NT2/D1 (cell line): ENCODE measurements around the gene TM4SF1.

Source experiments
- YY1 ChIP-seq: IDR thresholded peaks from 2 replicates; pipeline ENCODE4 v1.6.1; 2011; ENCODE audit not compliant: insufficient read length, insufficient read depth
- ZNF274 ChIP-seq: IDR thresholded peaks from 2 replicates; pipeline ENCODE4 v1.6.1; 2011; ENCODE audit warnings: mild to moderate bottlenecking, low read depth, low read length

- no peak for TF ChIP-seq YY1
- TF ChIP-seq ZNF274: no peak
Measured at GRCh38 chr3:149366031-149366430, 11.4 kb downstream of the TM4SF1 start.
